ENCODE results near the gene SLC30A1.

GRCh38 chr1:211576717-211577116 lies 2.2 kb downstream of the SLC30A1 start:
- TF ChIP-seq CTCF (IDR thresholded peaks at IDR 0.05), result no peak
- TF ChIP-seq POLR2AphosphoS5 (IDR thresholded peaks at IDR 0.05), result no peak
- TF ChIP-seq POLR2A (IDR thresholded peaks at IDR 0.05), result no peak
- TF ChIP-seq EP300 (IDR thresholded peaks at IDR 0.05), result no peak

All from sigmoid colon (tissue), 4 donors.